ENCODE measurements around the gene HIVEP3. TPM values are rescaled to one million over a fixed set of nuclear protein-coding genes. Genes with fewer than 3 reads are reported as not detected.

HIVEP3 gene
- polyA plus RNA-seq, 1 of the 3 experiments (the other 2 are of a cell fraction), result 6.4 TPM

- 58% methylated on average over 5 of the region's 5 CpGs for WGBS (ENCODE audit: low lambda C conversion rate)
- no peaks in the 10 kb centered on the region for H4K20me1 ChIP-seq (ENCODE audit: insufficient read depth)
- H3K9ac ChIP-seq, result no peak overlapping the region
- no peaks in the 10 kb centered on the region for H3K9me2 ChIP-seq
- no peaks in the 10 kb centered on the region for H3K9me3 ChIP-seq
- peaks cover 0 to 14% of the 10 kb centered on the region in 2 experiments; a peak in 1 of 4 replicates for H3K4me1 ChIP-seq (ENCODE audit: control insufficient read depth in 1 of 2, insufficient read depth in 2 of 2, low read depth in 1 of 2, low read length in 1 of 2)
- DNase-seq, result no peak
- no peaks in the 10 kb centered on the region for H3F3A ChIP-seq (replicated peaks; ENCODE audit: insufficient read depth)
- no peaks in the 10 kb centered on the region for H3K36me3 ChIP-seq (replicated peaks in 1 of 2; ENCODE audit: control insufficient read depth in 1 of 2, insufficient read depth in 2 of 2, low read length in 1 of 2)
- H3K27me3 ChIP-seq (ENCODE audit: insufficient read depth), result no peaks in the 10 kb centered on the region
- no peak overlapping the region for H3K4me2 ChIP-seq
- H3K79me2 ChIP-seq (ENCODE audit: insufficient read depth), result no peaks in the 10 kb centered on the region
- TF ChIP-seq PBX3 (IDR thresholded peaks at IDR 0.05) (no peak), FOXM1 (IDR thresholded peaks at IDR 0.05; ENCODE audit: low read depth) (no peak), SIN3A (IDR thresholded peaks at IDR 0.05; ENCODE audit: borderline replicate concordance, low read depth, low read length) (no peak), CTCF (IDR thresholded peaks at IDR 0.05) (no peak), EP300 (IDR thresholded peaks at IDR 0.05; ENCODE audit: borderline replicate concordance in 1 of 2, low read depth in 1 of 2, low read length in 1 of 2) (no peak), USF1 (IDR thresholded peaks at IDR 0.05; ENCODE audit: borderline replicate concordance, low read depth) (no peak), RXRA (IDR thresholded peaks at IDR 0.05; ENCODE audit: borderline replicate concordance, low read depth) (no peak), IRF3 (IDR thresholded peaks at IDR 0.05; ENCODE audit: low read depth, low read length) (no peak), ELF1 (IDR thresholded peaks at IDR 0.05) (peak; percentile 88), REST (IDR thresholded peaks at IDR 0.05; ENCODE audit: low read depth, low read length) (no peak), EZH2phosphoT487 (IDR thresholded peaks at IDR 0.05; ENCODE audit: borderline replicate concordance, low read depth) (no peak), TCF12 (IDR thresholded peaks at IDR 0.05) (peak; percentile 16; the same call in 1 of the 2 replicates), YY1 (IDR thresholded peaks at IDR 0.05; ENCODE audit: low read depth) (no peak), SMC3 (IDR thresholded peaks at IDR 0.05; ENCODE audit: low read depth, low read length) (no peak), MXI1 (IDR thresholded peaks at IDR 0.05; ENCODE audit: low read depth, low read length) (no peak), JUND (IDR thresholded peaks at IDR 0.05) (no peak), FOSL2 (IDR thresholded peaks at IDR 0.05; ENCODE audit: borderline replicate concordance, low read depth) (peak; percentile 44; the same call in 1 of the 2 replicates)
- ChIA-PET CTCF (no interaction called here), POLR2A (no interaction called here)
- H2AFZ ChIP-seq (ENCODE audit: low read depth), result no peak overlapping the region
- peak overlapping the region in 1 of 2 experiments; percentile 9; a peak in 1 of 4 replicates for H3K27ac ChIP-seq (ENCODE audit: low read depth in 2 of 2, low read length in 1 of 2)
- no peak overlapping the region for H3K4me3 ChIP-seq (ENCODE audit: low read depth in 2 of 2, low read length in 1 of 2)
Measured at GRCh38 chr1:41742219-41742618, 176.5 kb downstream of the HIVEP3 start.
